ENCODE data around the gene ARPC1B. TPM values are rescaled to one million over a fixed set of nuclear protein-coding genes. Genes with fewer than 3 reads are reported as not detected.
"Not testable (repeated sequence)": the region's sequence is repeated elsewhere in the genome, so short reads cannot be mapped to it uniquely, and the experiment has no call there.

ARPC1B gene
- total RNA-seq, 2 experiments from 2014 or later, result 361 to 399 TPM

- ChIA-PET POLR2A (interaction anchor here (1.0 kb wide), 1 partner anchor 28 kb away, joined by 4 read pairs; no protein-coding TSS in a partner anchor), CTCF (interaction anchor here (0.6 to 4.0 kb wide), 8 partner anchors 11 to 586 kb away, joined by 3 to 18 read pairs (median 3); no protein-coding TSS in a partner anchor)
- H3K27me3 Mint-ChIP-seq, result no peaks in the 10 kb centered on the region
Observed at GRCh38 chr7:99408379-99409191, 34.1 kb downstream of the ARPC1B start, which contains the start of the genes BUD31 and PDAP1. Gene BUD31, plus strand, starts transcription at chr7:99408969. Its CDS starts 2,124 bp downstream, at chr7:99411093. Gene PDAP1, minus strand, starts transcription at chr7:99408597. Its CDS starts 49 bp downstream, at chr7:99408548.

GRCh38 chr7:99409192-99409572 is 34.7 kb downstream of the ARPC1B start:
- ChIA-PET CTCF (interaction anchor here (0.9 to 4.0 kb wide), 7 partner anchors 10 to 99 kb away, joined by 3 to 18 read pairs (median 3); no protein-coding TSS in a partner anchor), POLR2A (interaction anchor here (1.0 kb wide), 1 partner anchor 28 kb away, joined by 4 read pairs; no protein-coding TSS in a partner anchor)
- Mint-ChIP-seq H3K9me3 (no peaks in the 10 kb centered on the region), H3K4me3 (peak overlapping the region; percentile 94), H3K36me3 (ENCODE audit: low read depth) (peaks cover 36% of the 10 kb centered on the region), H3K27ac (peak overlapping the region; percentile 92), H3K4me1 (peaks cover 46% of the 10 kb centered on the region), H3K27me3 (no peaks in the 10 kb centered on the region)
- DNase-seq, result peak; percentile 25

More at GRCh38 chr7:99408379-99409191, 34.1 kb downstream of the ARPC1B start, which contains the start of the genes BUD31 and PDAP1:
- H3K9me3 Mint-ChIP-seq, result no peaks in the 10 kb centered on the region
- peak; percentile 94 for DNase-seq
- H3K4me3 Mint-ChIP-seq, result peak within 1 kb of the TSS; percentile 94
- H3K4me1 Mint-ChIP-seq, result peaks cover 50% of the 10 kb centered on the region
- H3K27ac Mint-ChIP-seq, result peak within 1 kb of the TSS; percentile 92
- peaks cover 41% of the 10 kb centered on the region for H3K36me3 Mint-ChIP-seq (ENCODE audit: low read depth)

- Mint-ChIP-seq H3K27me3 (no peaks in the 10 kb centered on the region), H3K27ac (peak overlapping the region; percentile 37), H3K4me1 (peaks cover 42% of the 10 kb centered on the region), H3K4me3 (peak overlapping the region; percentile 94), H3K9me3 (no peaks in the 10 kb centered on the region), H3K36me3 (ENCODE audit: low read depth) (peaks cover 32% of the 10 kb centered on the region)
- ChIA-PET CTCF (interaction anchor here (1.3 to 4.0 kb wide), 3 partner anchors 10 to 26 kb away, joined by 4 to 18 read pairs (median 4); no protein-coding TSS in a partner anchor), POLR2A (no interaction called here)
- DNase-seq, result no peak
Observed at GRCh38 chr7:99409806-99410205, 35.3 kb downstream of the ARPC1B start.

GRCh38 chr7:99410635-99411034 is 36.1 kb downstream of the ARPC1B start:
- no peak for DNase-seq
- H3K4me1 Mint-ChIP-seq, result peaks cover 39% of the 10 kb centered on the region
- H3K36me3 Mint-ChIP-seq (ENCODE audit: low read depth), result peaks cover 37% of the 10 kb centered on the region
- no peaks in the 10 kb centered on the region for H3K9me3 Mint-ChIP-seq
- H3K27me3 Mint-ChIP-seq, result no peaks in the 10 kb centered on the region
- H3K27ac Mint-ChIP-seq, result peak overlapping the region; percentile 37
- peak overlapping the region; percentile 94 for H3K4me3 Mint-ChIP-seq
- ChIA-PET CTCF (interaction anchor here (1.0 to 4.0 kb wide), 3 partner anchors 9 to 23 kb away, joined by 3 to 18 read pairs (median 4); no protein-coding TSS in a partner anchor), POLR2A (no interaction called here)

- POLR2A ChIA-PET, H3K27me3 Mint-ChIP-seq, H3K4me3 Mint-ChIP-seq, H3K27ac Mint-ChIP-seq, H3K9me3 Mint-ChIP-seq: not testable (repeated sequence)
- CTCF ChIA-PET, result interaction anchor here (0.6 to 1.1 kb wide), 5 partner anchors 10 to 248 kb away, joined by 3 to 6 read pairs (median 3); no protein-coding TSS in a partner anchor
- Mint-ChIP-seq H3K36me3 (ENCODE audit: low read depth) (peaks cover 55% of the 10 kb centered on the region), H3K4me1 (peaks cover 16% of the 10 kb centered on the region)
- peak; percentile 20 for DNase-seq
Observed at GRCh38 chr7:99415513-99416127, 41.1 kb downstream of the ARPC1B start.

- Mint-ChIP-seq H3K36me3 (ENCODE audit: low read depth) (peaks cover 43% of the 10 kb centered on the region), H3K4me3 (no peak overlapping the region), H3K9me3 (no peaks in the 10 kb centered on the region), H3K4me1 (peaks cover 4% of the 10 kb centered on the region), H3K27me3 (no peaks in the 10 kb centered on the region), H3K27ac (no peak overlapping the region)
- no peak for DNase-seq
- ChIA-PET POLR2A (no interaction called here), CTCF (interaction anchor here (2.7 kb wide), 1 partner anchor 9 kb away, joined by 18 read pairs; the partner anchor contains the start of genes BUD31 and PDAP1)
Observed at GRCh38 chr7:99418260-99418659, 43.7 kb downstream of the ARPC1B start.

GRCh38 chr7:99419323-99420021 is 44.9 kb downstream of the ARPC1B start:
- peaks cover 41% of the 10 kb centered on the region for H3K36me3 Mint-ChIP-seq (ENCODE audit: low read depth)
- no peak overlapping the region for H3K27ac Mint-ChIP-seq
- POLR2A ChIA-PET, result no interaction called here
- no peaks in the 10 kb centered on the region for H3K27me3 Mint-ChIP-seq
- H3K4me3 Mint-ChIP-seq, result no peak overlapping the region
- CTCF ChIA-PET, result interaction anchor here (1.6 to 2.7 kb wide), 2 partner anchors 10 to 11 kb away, joined by 6 to 18 read pairs; partner anchors contain the start of genes BUD31 and PDAP1
- no peak for DNase-seq
- no peaks in the 10 kb centered on the region for H3K9me3 Mint-ChIP-seq
- peaks cover 3% of the 10 kb centered on the region for H3K4me1 Mint-ChIP-seq

- no peak for DNase-seq
- no peak overlapping the region for H3K4me3 Mint-ChIP-seq
- ChIA-PET POLR2A (no interaction called here), CTCF (interaction anchor here (0.6 to 2.7 kb wide), 3 partner anchors 10 to 13 kb away, joined by 3 to 18 read pairs (median 6); partner anchors contain the start of genes BUD31 and PDAP1)
- H3K4me1 Mint-ChIP-seq, result peaks cover 3% of the 10 kb centered on the region
- H3K27ac Mint-ChIP-seq, result no peak overlapping the region
- H3K36me3 Mint-ChIP-seq (ENCODE audit: low read depth), result peaks cover 35% of the 10 kb centered on the region
- H3K9me3 Mint-ChIP-seq, result no peaks in the 10 kb centered on the region
- no peaks in the 10 kb centered on the region for H3K27me3 Mint-ChIP-seq
Observed at GRCh38 chr7:99420213-99420612, 45.7 kb downstream of the ARPC1B start.

- Mint-ChIP-seq H3K27ac (no peak overlapping the region), H3K9me3 (no peaks in the 10 kb centered on the region), H3K27me3 (no peaks in the 10 kb centered on the region), H3K36me3 (ENCODE audit: low read depth) (peaks cover 35% of the 10 kb centered on the region), H3K4me3 (no peak overlapping the region), H3K4me1 (peaks cover 3% of the 10 kb centered on the region)
- CTCF ChIA-PET, result interaction anchor here (1.6 to 2.7 kb wide), 2 partner anchors 9 to 12 kb away, joined by 6 to 18 read pairs; partner anchors contain the start of genes BUD31 and PDAP1
- POLR2A ChIA-PET, result no interaction called here
- DNase-seq, result no peak
Observed at GRCh38 chr7:99420986-99421385, 46.5 kb downstream of the ARPC1B start.

- Mint-ChIP-seq H3K4me3 (no peak overlapping the region), H3K9me3 (no peaks in the 10 kb centered on the region), H3K36me3 (ENCODE audit: low read depth) (peaks cover 28% of the 10 kb centered on the region), H3K27me3 (no peaks in the 10 kb centered on the region), H3K27ac (no peak overlapping the region), H3K4me1 (no peaks in the 10 kb centered on the region)
- ChIA-PET POLR2A (no interaction called here), CTCF (interaction anchor here (0.6 to 1.1 kb wide), 4 partner anchors 7 to 507 kb away, joined by 3 read pairs; partner anchors contain the start of genes BUD31, GJC3 and PDAP1)
- DNase-seq, result no peak
Observed at GRCh38 chr7:99422186-99422585, 47.7 kb downstream of the ARPC1B start.

GRCh38 chr7:99422625-99423024 is 48.1 kb downstream of the ARPC1B start:
- H3K4me1 Mint-ChIP-seq, result no peaks in the 10 kb centered on the region
- H3K27ac Mint-ChIP-seq, result peak overlapping the region; percentile 43
- H3K9me3 Mint-ChIP-seq, result no peaks in the 10 kb centered on the region
- ChIA-PET CTCF (interaction anchor here (0.6 to 1.1 kb wide), 4 partner anchors 8 to 507 kb away, joined by 3 read pairs; partner anchors contain the start of genes BUD31, GJC3 and PDAP1), POLR2A (no interaction called here)
- no peak overlapping the region for H3K4me3 Mint-ChIP-seq
- H3K36me3 Mint-ChIP-seq (ENCODE audit: low read depth), result peaks cover 24% of the 10 kb centered on the region
- no peak for DNase-seq
- H3K27me3 Mint-ChIP-seq, result no peaks in the 10 kb centered on the region

All from activated CD4-positive, alpha-beta T cell treated with anti-CD3 and anti-CD28 coated beads, Interleukin-2, amount 10 ng/mL, durations not matched to agents 7 days and 5 days (primary cell).